HepG2 (cell line): ENCODE results near the gene DNAJC4. TPM values are rescaled to one million over a fixed set of nuclear protein-coding genes. Genes with fewer than 3 reads are reported as not detected.

ENCODE experiments used
- DRAP1 ChIP-seq: IDR thresholded peaks from 2 replicates; pipeline ENCODE4 v1.6.1; 2016; ENCODE audit warnings: missing genetic modification reagents, missing compliant biosample characterization
- FOXA1 ChIP-seq, 2 experiments: fragments of 450-650 bp in 1 of 2; sonication (generic) in 1 of 2; formaldehyde crosslinking in 1 of 2; IDR thresholded peaks; 2 replicates each; pipeline versions ENCODE4 v1.4.0 to v1.6.1; 2016 to 2020; ENCODE audit warnings: missing genetic modification reagents in 1 of 2
- NFKB2 ChIP-seq: sonication (generic); formaldehyde crosslinking; IDR thresholded peaks from 2 replicates; pipeline ENCODE4 v1.4.0; 2020; ENCODE audit warnings: missing genetic modification reagents, borderline replicate concordance
- NFYB ChIP-seq: sonication (generic); formaldehyde crosslinking; IDR thresholded peaks from 2 replicates; pipeline ENCODE4 v1.4.0; 2020; ENCODE audit warnings: missing genetic modification reagents
- NPAS2 ChIP-seq: sonication (generic); formaldehyde crosslinking; IDR thresholded peaks from 2 replicates; pipeline ENCODE4 v1.8.0; 2022; ENCODE audit warnings: mild to moderate bottlenecking, missing genetic modification reagents, borderline replicate concordance
- POGZ ChIP-seq: sonication (generic); formaldehyde crosslinking; IDR thresholded peaks from 2 replicates; pipeline ENCODE4 v1.4.0; 2020; ENCODE audit warnings: mild to moderate bottlenecking, missing genetic modification reagents
- PRDM10 ChIP-seq: sonication (generic); formaldehyde crosslinking; IDR thresholded peaks from 2 replicates; pipeline ENCODE4 v1.4.0; 2020; ENCODE audit warnings: low read depth, missing genetic modification reagents
- PRDM15 ChIP-seq: sonication (generic); formaldehyde crosslinking; IDR thresholded peaks from 2 replicates; pipeline ENCODE4 v1.4.0; 2020; ENCODE audit warnings: missing genetic modification reagents
- SALL1 ChIP-seq: sonication (generic); formaldehyde crosslinking; IDR thresholded peaks from 2 replicates; pipeline ENCODE4 v1.8.0; 2022; ENCODE audit warnings: mild to moderate bottlenecking, missing genetic modification reagents
- SALL2 ChIP-seq: sonication (generic); formaldehyde crosslinking; IDR thresholded peaks from 2 replicates; pipeline ENCODE4 v1.8.1; 2023; ENCODE audit warnings: mild to moderate bottlenecking, missing genetic modification reagents, inconsistent platforms
- SKI ChIP-seq: fragments of 450-650 bp; IDR thresholded peaks from one replicate; pipeline ENCODE4 v1.6.1; 2018; ENCODE audit warnings: mild to moderate bottlenecking; ENCODE audit not compliant: partially characterized antibody
- SOX5 ChIP-seq: IDR thresholded peaks from 2 replicates; pipeline ENCODE4 v1.6.1; 2016; ENCODE audit warnings: borderline replicate concordance
- ZNF331 ChIP-seq: sonication (generic); formaldehyde crosslinking; IDR thresholded peaks from 2 replicates; pipeline ENCODE4 v1.4.0; 2020; ENCODE audit warnings: missing genetic modification reagents
- ZNF530 ChIP-seq: sonication (generic); formaldehyde crosslinking; IDR thresholded peaks from 2 replicates; pipeline ENCODE4 v1.5.0; 2020; ENCODE audit warnings: low read depth, mild to moderate bottlenecking, missing genetic modification reagents
- ZNF687 ChIP-seq: sonication (generic); formaldehyde crosslinking; IDR thresholded peaks from 2 replicates; pipeline ENCODE4 v1.5.1; 2020; ENCODE audit warnings: mild to moderate bottlenecking, missing genetic modification reagents, moderate library complexity
- ZNF746 ChIP-seq: sonication (generic); formaldehyde crosslinking; IDR thresholded peaks from 2 replicates; pipeline ENCODE4 v1.8.0; 2022; ENCODE audit warnings: mild to moderate bottlenecking, missing genetic modification reagents
- polyA plus RNA-seq, 8 experiments: library from polyadenylated mRNA; depleted of rRNA in 3 of 8; stranded (reverse) in 7 of 8; unstranded in 1 of 8; fragments of >200 nt; fragmentation: Illumina TruSeq in 4 of 8; extraction: Trizol in 4 of 8; gene quantifications; 2 replicates each; pipeline versions ENCODE4 v1.2.1 to v1.2.3, GENCODE V29; 2011 to 2016; ENCODE audit warnings: low read depth in 4 of 8, missing spikeins in 1 of 8, mixed read lengths in 1 of 8; ENCODE audit not compliant: insufficient read depth in 1 of 8
- total RNA-seq, 5 experiments: library from RNA; depleted of rRNA; stranded (reverse); fragments of >200 nt; fragmentation: Illumina TruSeq; extraction: Trizol; gene quantifications; 2 replicates each; pipeline ENCODE4 v1.2.3, GENCODE V29; 2016; ENCODE audit warnings: low read depth in 1 of 5

DNAJC4 gene
- total and polyA plus RNA-seq, 2 of the 13 experiments (the other 11 are each of a cell fraction or from before 2014, with no cell fraction given), result 10.3 to 60.8 TPM

- TF ChIP-seq PRDM15 (CRISPR knock-in tag) (no peak), FOXA1 (IDR thresholded peaks at IDR 0.05) (no peak), FOXA1 (CRISPR knock-in tag; IDR thresholded peaks at IDR 0.05) (peak; percentile 45; the same call in 1 of the 2 replicates), ZNF687 (CRISPR knock-in tag) (no peak), ZNF530 (no peak), PRDM10 (CRISPR knock-in tag) (0 out of 2 replicates have a peak, but pooled peaks have one; percentile 21), POGZ (CRISPR knock-in tag) (peak; percentile 38; the same call in 1 of the 2 replicates), NPAS2 (CRISPR knock-in tag) (no peak), DRAP1 (CRISPR knock-in tag) (peak; percentile 67; the same call in 1 of the 2 replicates), ZNF331 (CRISPR knock-in tag) (peak; percentile 67; the same call in 1 of the 2 replicates), NFKB2 (CRISPR knock-in tag) (peak; percentile 6; the same call in 1 of the 2 replicates), SKI (peak; percentile 19), NFYB (CRISPR knock-in tag) (peak; percentile 84), SOX5 (CRISPR knock-in tag) (peak; percentile 10; the same call in 1 of the 2 replicates), SALL2 (CRISPR knock-in tag) (peak; percentile 64), ZNF746 (CRISPR knock-in tag) (peak; percentile 45), SALL1 (CRISPR knock-in tag) (peak; percentile 71; the same call in 1 of the 2 replicates)
Observed at GRCh38 chr11:64225608-64226506, 4.5 kb upstream of the DNAJC4 start, which contains the start of the genes NUDT22 and TRPT1 (continued).
